ENCODE data around the gene SEMA6B.

DNA sequence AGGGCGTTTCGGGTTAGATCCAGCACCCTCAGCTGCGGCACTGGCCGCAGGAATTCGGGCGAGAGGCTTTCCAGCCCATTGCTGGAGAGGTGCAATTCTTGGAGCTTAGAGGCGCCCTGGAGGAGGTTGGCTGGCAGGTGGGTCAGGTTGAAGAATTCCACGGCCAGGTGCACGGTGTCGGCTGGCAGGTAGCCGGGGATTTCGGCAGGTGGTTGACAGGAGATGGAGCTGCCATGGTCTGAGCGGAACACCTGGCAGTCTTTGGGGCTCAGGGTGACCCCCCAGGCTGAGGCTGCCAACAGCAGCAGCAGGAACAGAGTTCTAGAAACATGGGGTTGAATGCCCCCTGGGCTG lies 20.9 kb downstream of the SEMA6B start:
- TF ChIP-seq CTCF (IDR thresholded peaks at IDR 0.05; ENCODE audit: low read depth, low read length, poor library complexity, severe bottlenecking) (no peak), EZH2phosphoT487 (IDR thresholded peaks at IDR 0.05; ENCODE audit: borderline replicate concordance, low read length) (no peak)

Measured in DOHH2 (cell line).